ENCODE data around the gene PPP3CB. TPM values are rescaled to one million over a fixed set of nuclear protein-coding genes. Genes with fewer than 3 reads are reported as not detected.

The PPP3CB gene
- total and polyA plus RNA-seq, 2 donors (not counting 3 experiments of a cell fraction or from before 2014, with no cell fraction given): 13.5 to 30.4 TPM

DNA sequence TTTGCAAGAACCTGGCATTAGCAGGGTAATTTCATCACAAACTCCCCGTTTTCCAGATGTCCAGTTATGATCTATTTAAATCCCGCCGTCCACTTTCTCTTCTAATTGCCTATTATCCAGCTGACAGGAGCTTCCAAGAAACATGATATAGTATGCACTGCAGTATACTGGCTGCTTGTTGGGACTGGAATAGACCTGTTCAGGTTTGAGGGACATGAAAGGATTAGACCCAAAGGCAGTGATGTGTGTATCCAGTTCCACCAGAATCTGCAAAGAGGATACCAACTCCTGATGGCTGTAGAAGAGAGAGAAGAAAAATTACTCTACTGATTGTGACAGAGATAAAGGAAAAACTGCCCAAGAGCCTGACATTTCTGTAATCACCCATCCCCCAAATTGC is 71.3 kb downstream of the PPP3CB start:
- Histone ChIP-seq H2AFZ (ENCODE audit: low read depth, low read length) (no peak overlapping the region), H3K4me2 (ENCODE audit: insufficient read depth, low read length) (no peak overlapping the region), H4K20me1 (replicated peaks; ENCODE audit: control insufficient read depth, extremely low read depth, insufficient read depth, low read length) (no peaks in the 10 kb centered on the region), H3K27ac (ENCODE audit: insufficient read depth, low read depth, low read length) (no peak overlapping the region), H3K27me3 (ENCODE audit: control insufficient read depth in 2 of 2, insufficient read depth in 2 of 2, low read length in 2 of 2) (no peaks in the 10 kb centered on the region), H3K4me3 (replicated peaks in 1 of 3; ENCODE audit: insufficient read depth in 1 of 3, low read depth in 1 of 3, low read length in 3 of 3) (no peak overlapping the region), H3K9ac (replicated peaks; ENCODE audit: extremely low read depth, insufficient read depth, low read length) (no peak overlapping the region), H3K36me3 (ENCODE audit: control insufficient read depth in 2 of 2, extremely low read depth in 1 of 2, insufficient read depth in 2 of 2, low read length in 2 of 2) (peaks cover 7 to 25% of the 10 kb centered on the region in 2 experiments), H3K79me2 (ENCODE audit: control insufficient read depth, insufficient read depth, low read length) (no peaks in the 10 kb centered on the region), H3K9me1 (replicated peaks; ENCODE audit: control insufficient read depth, extremely low read depth, insufficient read depth, low read length) (no peaks in the 10 kb centered on the region), H3K4me1 (ENCODE audit: control insufficient read depth, extremely low read depth, insufficient read depth, low read length) (no peaks in the 10 kb centered on the region), H3K9me3 (replicated peaks; ENCODE audit: control insufficient read depth, insufficient read depth, low read length) (no peaks in the 10 kb centered on the region)
- no peak for DNase-seq (ENCODE audit: low read depth, low spot score)
- dilution Hi-C loops (cut with MboI; ENCODE audit: extremely low pct_ligation_motif_present, low sequenced_read_pairs) (no loop called here), intact Hi-C loops (cut with micrococcal nuclease) (no loop called here)
- TF ChIP-seq POLR2AphosphoS5 (IDR thresholded peaks at IDR 0.05; ENCODE audit: insufficient read depth, low read depth, low read length) (no peak), EZH2 (IDR thresholded peaks at IDR 0.05; ENCODE audit: borderline replicate concordance, low read depth, low read length, severe bottlenecking) (no peak), JUN (IDR thresholded peaks at IDR 0.05; ENCODE audit: borderline replicate concordance, insufficient read depth, insufficient read length, low read depth) (no peak), GATA2 (IDR thresholded peaks at IDR 0.05; ENCODE audit: insufficient read depth, insufficient read length, low read depth, low read length) (no peak), POLR2A (IDR thresholded peaks at IDR 0.05; ENCODE audit: low read depth, low read length) (no peak), MYC (IDR thresholded peaks at IDR 0.05; ENCODE audit: low read depth, low read length) (no peak), FOS (IDR thresholded peaks at IDR 0.05; ENCODE audit: borderline replicate concordance, insufficient read depth, low read length) (no peak)
- TF ChIP-seq, protein P1, sequence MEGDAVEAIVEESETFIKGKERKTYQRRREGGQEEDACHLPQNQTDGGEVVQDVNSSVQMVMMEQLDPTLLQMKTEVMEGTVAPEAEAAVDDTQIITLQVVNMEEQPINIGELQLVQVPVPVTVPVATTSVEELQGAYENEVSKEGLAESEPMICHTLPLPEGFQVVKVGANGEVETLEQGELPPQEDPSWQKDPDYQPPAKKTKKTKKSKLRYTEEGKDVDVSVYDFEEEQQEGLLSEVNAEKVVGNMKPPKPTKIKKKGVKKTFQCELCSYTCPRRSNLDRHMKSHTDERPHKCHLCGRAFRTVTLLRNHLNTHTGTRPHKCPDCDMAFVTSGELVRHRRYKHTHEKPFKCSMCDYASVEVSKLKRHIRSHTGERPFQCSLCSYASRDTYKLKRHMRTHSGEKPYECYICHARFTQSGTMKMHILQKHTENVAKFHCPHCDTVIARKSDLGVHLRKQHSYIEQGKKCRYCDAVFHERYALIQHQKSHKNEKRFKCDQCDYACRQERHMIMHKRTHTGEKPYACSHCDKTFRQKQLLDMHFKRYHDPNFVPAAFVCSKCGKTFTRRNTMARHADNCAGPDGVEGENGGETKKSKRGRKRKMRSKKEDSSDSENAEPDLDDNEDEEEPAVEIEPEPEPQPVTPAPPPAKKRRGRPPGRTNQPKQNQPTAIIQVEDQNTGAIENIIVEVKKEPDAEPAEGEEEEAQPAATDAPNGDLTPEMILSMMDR (IDR thresholded peaks at IDR 0.05; ENCODE audit: extremely low read depth in 1 of 2, insufficient read depth in 1 of 2, low read depth in 1 of 2, low read length in 2 of 2): no peak
- TF ChIP-seq, protein P2, sequence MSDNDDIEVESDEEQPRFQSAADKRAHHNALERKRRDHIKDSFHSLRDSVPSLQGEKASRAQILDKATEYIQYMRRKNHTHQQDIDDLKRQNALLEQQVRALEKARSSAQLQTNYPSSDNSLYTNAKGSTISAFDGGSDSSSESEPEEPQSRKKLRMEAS (IDR thresholded peaks at IDR 0.05; ENCODE audit: insufficient read depth, insufficient read length): no peak
- CTCF ChIA-PET: no interaction called here
- POLR2A ChIA-PET: no interaction called here
- BruUV-seq (replicated peaks): no TSS peak
- FAIRE-seq: no peak

All from endothelial cell of umbilical vein (primary cell).